Adipose tissue (tissue), 3 donors: ENCODE data around the gene RET. TPM values are rescaled to one million over a fixed set of nuclear protein-coding genes. Genes with fewer than 3 reads are reported as not detected.

Source experiments
- H3K27ac ChIP-seq: one replicate; pipeline ENCODE4 v1.5.1; 2013; ENCODE audit warnings: low read depth, low read length
- WGBS, 3 donors: extraction: QIAGEN DNeasy Blood & Tissue Kit; methylation state at CpG; one replicate each; pipeline ENCODE4 v1.1.7; 2013; 5-methylcytosine and 5-hydroxymethylcytosine counted together
- polyA plus RNA-seq, 3 donors: library from polyadenylated mRNA; stranded (reverse); fragments of 200-250 nt; gene quantifications; one replicate each; pipeline ENCODE4 v1.2.3, GENCODE V29; 2013
- donor health status: healthy with polysubstance abuse.
- donor health status: Bipolar disorder and iron deficiency.
- donor health status: healthy.

The RET gene
- polyA plus RNA-seq, 3 donors = 0.56 to 0.75 (median 0.65) TPM

GRCh38 chr10:43123361-43124093, 46.7 kb downstream of the RET start:
- WGBS, 3 donors = 83 to 91% (median 89%) methylated on average over 9 of the region's 9 CpGs
- no peak overlapping the region for H3K27ac ChIP-seq

GRCh38 chr10:43124094-43124521, 47.2 kb downstream of the RET start:
- no peak overlapping the region for H3K27ac ChIP-seq
- WGBS, 3 donors = 77 to 90% (median 88%) methylated on average over 6 of the region's 6 CpGs

GRCh38 chr10:43124574-43125273, 47.9 kb downstream of the RET start:
- H3K27ac ChIP-seq = no peak overlapping the region
- WGBS, 3 donors = 84 to 89% (median 89%) methylated on average over 9 of the region's 9 CpGs

- H3K27ac ChIP-seq = no peak overlapping the region
- 91 to 95% (median 93%) methylated on average over 8 of the region's 8 CpGs for WGBS, 3 donors
Measured at GRCh38 chr10:43125274-43125845, 48.5 kb downstream of the RET start.

- WGBS, 3 donors = 81 to 90% (median 90%) methylated on average over 23 of the region's 23 CpGs
- no peak overlapping the region for H3K27ac ChIP-seq
Measured at GRCh38 chr10:43125881-43126731, 49.2 kb downstream of the RET start.

GRCh38 chr10:43126759-43127424, 50.0 kb downstream of the RET start:
- no peak overlapping the region for H3K27ac ChIP-seq
- WGBS, 3 donors = 70 to 79% (median 72%) methylated on average over 7 of the region's 7 CpGs

GRCh38 chr10:43127442-43127841, 50.6 kb downstream of the RET start:
- H3K27ac ChIP-seq = no peak overlapping the region
- WGBS, 3 donors = 78 to 87% (median 84%) methylated on average over 9 of the region's 9 CpGs

GRCh38 chr10:43128331-43128730, 51.5 kb downstream of the RET start:
- H3K27ac ChIP-seq = no peak overlapping the region
- WGBS, 3 donors = 73 to 87% (median 84%) methylated on average over 8 of the region's 8 CpGs

- 73 to 89% (median 74%) methylated on average over 6 of the region's 6 CpGs for WGBS, 3 donors
- no peak overlapping the region for H3K27ac ChIP-seq
Measured at GRCh38 chr10:43128958-43129706, 52.3 kb downstream of the RET start.

- no peak overlapping the region for H3K27ac ChIP-seq
- WGBS, 3 donors = 75 to 85% (median 79%) methylated on average over 18 of the region's 18 CpGs
Measured at GRCh38 chr10:43130770-43131171, 53.9 kb downstream of the RET start.

GRCh38 chr10:43131256-43131655, 54.4 kb downstream of the RET start:
- no peak overlapping the region for H3K27ac ChIP-seq
- WGBS, 3 donors = 87 to 89% (median 89%) methylated on average over 11 of the region's 11 CpGs

GRCh38 chr10:43131906-43132305, 55.0 kb downstream of the RET start:
- WGBS, 3 donors = 88 to 96% (median 93%) methylated on average over 6 of the region's 6 CpGs
- no peak overlapping the region for H3K27ac ChIP-seq

- H3K27ac ChIP-seq = no peak overlapping the region
- WGBS, 3 donors = 62 to 76% (median 70%) methylated on average over 3 of the region's 3 CpGs
Measured at GRCh38 chr10:43132867-43133787, 56.3 kb downstream of the RET start.

GRCh38 chr10:43134126-43134905, 57.4 kb downstream of the RET start:
- WGBS, 3 donors = 88 to 92% (median 90%) methylated on average over 5 of the region's 5 CpGs

GRCh38 chr10:43135064-43135463, 58.2 kb downstream of the RET start:
- WGBS, 3 donors = 62 to 95% (median 79%) methylated on average over 5 of the region's 5 CpGs
- H3K27ac ChIP-seq = no peak overlapping the region

More at GRCh38 chr10:43134126-43134905, 57.4 kb downstream of the RET start:
- H3K27ac ChIP-seq = no peak overlapping the region

GRCh38 chr10:43135656-43136055, 58.8 kb downstream of the RET start:
- WGBS, 3 donors = 92 to 93% (median 93%) methylated on average over 2 of the region's 2 CpGs
- H3K27ac ChIP-seq = no peak overlapping the region
